ENCODE results near the gene EYA2. TPM values are rescaled to one million over a fixed set of nuclear protein-coding genes. Genes with fewer than 3 reads are reported as not detected.

Gene EYA2
- total RNA-seq, 2 experiments from 2014 or later = not detected

- ChIA-PET POLR2A (no interaction called here), CTCF (no interaction called here)
- H3K27ac Mint-ChIP-seq = no peak overlapping the region
These were observed 155.1 kb downstream of the EYA2 start for GRCh38 chr20:47049771-47050170.

GRCh38 chr20:47050996-47051395 lies 156.4 kb downstream of the EYA2 start:
- POLR2A ChIA-PET = no interaction called here
- ATAC-seq (no peak), DNase-seq (no peak)
- no peak for TF ChIP-seq CTCF (IDR thresholded peaks at IDR 0.05)
- Mint-ChIP-seq H3K4me1 (ENCODE audit: low read depth) (no peaks in the 10 kb centered on the region), H3K36me3 (ENCODE audit: low read depth) (no peaks in the 10 kb centered on the region), H3K4me3 (no peak overlapping the region), H3K9me3 (no peaks in the 10 kb centered on the region), H3K27ac (no peak overlapping the region), H3K27me3 (peaks cover 3% of the 10 kb centered on the region)
- CTCF ChIA-PET = no interaction called here
- intact Hi-C loops (cut with micrococcal nuclease) = no loop called here

More at GRCh38 chr20:47049771-47050170, 155.1 kb downstream of the EYA2 start:
- no peak overlapping the region for H3K4me3 Mint-ChIP-seq
- ATAC-seq (no peak), DNase-seq (no peak)
- H3K9me3 Mint-ChIP-seq = peaks cover 3% of the 10 kb centered on the region
- H3K36me3 Mint-ChIP-seq (ENCODE audit: low read depth) = no peaks in the 10 kb centered on the region
- peaks cover 3% of the 10 kb centered on the region for H3K27me3 Mint-ChIP-seq
- H3K4me1 Mint-ChIP-seq (ENCODE audit: low read depth) = no peaks in the 10 kb centered on the region
- TF ChIP-seq CTCF (IDR thresholded peaks at IDR 0.05) = no peak
- intact Hi-C loops (cut with micrococcal nuclease) = no loop called here

GRCh38 chr20:47051936-47052526 lies 157.4 kb downstream of the EYA2 start:
- no peak for ATAC-seq
- ChIA-PET POLR2A (no interaction called here), CTCF (no interaction called here)
- Mint-ChIP-seq H3K9me3 (no peaks in the 10 kb centered on the region), H3K4me3 (no peak overlapping the region), H3K27ac (no peak overlapping the region), H3K4me1 (ENCODE audit: low read depth) (no peaks in the 10 kb centered on the region), H3K36me3 (ENCODE audit: low read depth) (no peaks in the 10 kb centered on the region), H3K27me3 (peaks cover 3% of the 10 kb centered on the region)
- intact Hi-C loops (cut with micrococcal nuclease) = no loop called here
- no peak for DNase-seq
- no peak for TF ChIP-seq CTCF (IDR thresholded peaks at IDR 0.05)

- no peak for DNase-seq
These were observed 159.9 kb downstream of the EYA2 start for GRCh38 chr20:47054506-47054905.

GRCh38 chr20:47054945-47055344 lies 160.3 kb downstream of the EYA2 start:
- no peaks in the 10 kb centered on the region for H3K9me3 Mint-ChIP-seq
- DNase-seq = no peak
- ATAC-seq = no peak
- no peak for TF ChIP-seq CTCF (IDR thresholded peaks at IDR 0.05)
- POLR2A ChIA-PET = no interaction called here
- H3K36me3 Mint-ChIP-seq (ENCODE audit: low read depth) = no peaks in the 10 kb centered on the region
- intact Hi-C loops (cut with micrococcal nuclease) = no loop called here
- no peak overlapping the region for H3K4me3 Mint-ChIP-seq
- CTCF ChIA-PET = no interaction called here
- no peak overlapping the region for H3K27ac Mint-ChIP-seq
- H3K4me1 Mint-ChIP-seq (ENCODE audit: low read depth) = no peaks in the 10 kb centered on the region
- H3K27me3 Mint-ChIP-seq = no peaks in the 10 kb centered on the region

More at GRCh38 chr20:47054506-47054905, 159.9 kb downstream of the EYA2 start:
- H3K27ac Mint-ChIP-seq = no peak overlapping the region
- CTCF ChIA-PET = no interaction called here
- H3K36me3 Mint-ChIP-seq (ENCODE audit: low read depth) = no peaks in the 10 kb centered on the region
- intact Hi-C loops (cut with micrococcal nuclease) = no loop called here
- H3K9me3 Mint-ChIP-seq = no peaks in the 10 kb centered on the region
- TF ChIP-seq CTCF (IDR thresholded peaks at IDR 0.05) = no peak
- H3K27me3 Mint-ChIP-seq = peaks cover 3% of the 10 kb centered on the region
- no peak for ATAC-seq
- no peaks in the 10 kb centered on the region for H3K4me1 Mint-ChIP-seq (ENCODE audit: low read depth)
- H3K4me3 Mint-ChIP-seq = no peak overlapping the region
- POLR2A ChIA-PET = no interaction called here
